Psoas muscle (tissue), 8 donors: ENCODE results near the gene CAMTA1. TPM values are rescaled to one million over a fixed set of nuclear protein-coding genes. Genes with fewer than 3 reads are reported as not detected.

Source experiments
- ATAC-seq, 4 donors: fragments of 200-7000 bp; cut with Tn5 transposase; one replicate each; pipeline ENCODE4 v1.9.1; 2020; ENCODE audit warnings: moderate library complexity in 3 of 4, mild to moderate bottlenecking in 2 of 4
- DNase-seq, 2 donors: peaks; one replicate each; pipeline ENCODE4 v3.0.0-alpha.2; 2020
- H3K27ac ChIP-seq: fragments of 200-600 bp; one replicate; pipeline ENCODE4 v1.8.0; 2022
- H3K27me3 ChIP-seq, 3 donors: fragments of 200-600 bp in 1 of 3; one replicate each; pipeline versions ENCODE4 v1.6.1 to v1.8.0; 2013 to 2022; ENCODE audit warnings: low read length in 2 of 3, mild to moderate bottlenecking in 2 of 3, moderate library complexity in 1 of 3; ENCODE audit not compliant: insufficient read depth in 3 of 3
- H3K36me3 ChIP-seq, 2 donors: fragments of 200-600 bp in 1 of 2; one replicate each; pipeline versions ENCODE4 v1.6.1 to v1.8.0; 2013 to 2022; ENCODE audit warnings: low read depth in 1 of 2, mild to moderate bottlenecking in 1 of 2, moderate library complexity in 1 of 2; ENCODE audit not compliant: insufficient read depth in 1 of 2
- H3K4me1 ChIP-seq: fragments of 200-600 bp; one replicate; pipeline ENCODE4 v1.8.0; 2022
- H3K4me3 ChIP-seq: fragments of 200-600 bp; one replicate; pipeline ENCODE4 v1.8.0; 2022; ENCODE audit warnings: mild to moderate bottlenecking
- H3K9me3 ChIP-seq: fragments of 200-600 bp; one replicate; pipeline ENCODE4 v1.8.0; 2022
- WGBS, 3 donors: extraction: QIAGEN DNeasy Blood & Tissue Kit; methylation state at CpG; one replicate each; pipeline versions ENCODE4 v1.1.6 to v1.1.7; 2013; 5-methylcytosine and 5-hydroxymethylcytosine counted together
- intact Hi-C, 2 donors: fragments of 100-400 bp; cut with DNase I; formaldehyde crosslinking; loops; one replicate each; pipeline versions ENCODE4 v1.11.0 to v1.14.2; 2022
- polyA plus RNA-seq, 3 donors: library from polyadenylated mRNA; stranded (reverse); fragments of 200-250 nt; gene quantifications; one replicate each; pipeline ENCODE4 v1.2.3, GENCODE V29; 2013
- total RNA-seq, 4 donors: library from RNA; stranded (reverse); fragmentation: NEBNext Ultra II Directional in 2 of 4; extraction: Animal tissue kit (Norgen Biotek cat#: 25700) in 2 of 4; gene quantifications; one replicate each; pipeline versions ENCODE4 v1.2.1 to v1.2.4, GENCODE V29; 2021 to 2023
- TF ChIP-seq, protein P1 (sequence below): fragments of 200-600 bp; IDR thresholded peaks from one replicate; pipeline ENCODE4 v1.8.0; 2022; ENCODE audit warnings: antibody characterized with exemption
- donor health status: healthy with polysubstance abuse.
- donor health status: DM: no; HTN: no; CAD: no; lungs with moderate emphysema.
- donor health status: Bipolar disorder and iron deficiency.
- donor health status: healthy.
- donor health status: DM: yes; HTN: yes; CAD: no.
- donor health status: DM: no; HTN: no; CAD: no.
- donor health status: DM: no; HTN: no; CAD: no.
- donor health status: DM: yes; HTN: yes; CAD: no.

The CAMTA1 gene
- total and polyA plus RNA-seq, 7 donors: 64.6 to 206 (median 76.5) TPM

DNA sequence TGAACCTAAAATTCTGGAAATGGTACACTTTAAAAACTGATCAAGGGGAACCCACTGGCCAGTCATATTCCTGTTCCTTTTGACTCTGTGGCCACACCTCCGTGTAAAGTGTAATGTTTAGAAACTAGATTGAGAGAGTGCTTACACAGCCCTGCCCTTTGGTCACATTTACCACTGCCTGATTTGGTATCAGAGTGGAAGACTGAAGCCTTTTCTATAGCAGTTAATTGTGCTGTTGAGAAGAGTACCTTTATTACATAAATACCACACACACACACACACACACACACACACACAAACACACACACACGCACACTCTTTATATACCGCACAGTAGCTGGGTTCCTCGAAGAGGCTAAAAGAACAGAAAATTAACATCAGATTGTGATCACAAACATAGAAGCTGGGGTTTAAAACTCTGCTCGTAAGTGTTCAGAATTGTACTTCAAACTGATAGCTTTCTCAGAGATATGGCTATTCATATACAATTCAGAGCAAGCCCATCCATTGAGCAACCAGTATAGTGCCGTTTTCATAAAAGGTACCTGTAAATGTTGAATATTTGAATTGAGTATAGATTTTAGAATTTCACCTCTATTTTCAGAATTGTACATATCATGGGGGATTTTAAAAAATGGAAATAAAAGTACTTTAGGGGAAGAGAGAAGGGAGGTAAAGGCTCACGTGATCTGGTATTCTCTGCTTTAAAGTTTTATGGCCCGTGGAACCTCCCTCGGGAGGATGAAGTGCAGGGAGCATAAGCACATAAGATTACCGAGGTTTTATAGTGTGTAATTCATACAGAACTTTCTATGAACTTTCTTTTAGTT is 37.5 kb downstream of the CAMTA1 start:
- peaks cover 69% of the 10 kb centered on the region for H3K4me1 ChIP-seq
- peak overlapping the region; percentile 54 for H3K27ac ChIP-seq
- intact Hi-C loops: no loop called here
- H3K27me3 ChIP-seq: no peaks in the 10 kb centered on the region
- DNase-seq (no peak), ATAC-seq (peak in 3 of 4 donors; percentile 48 to 75 (median 73))
- no peaks in the 10 kb centered on the region for H3K9me3 ChIP-seq
- TF ChIP-seq, protein P1, sequence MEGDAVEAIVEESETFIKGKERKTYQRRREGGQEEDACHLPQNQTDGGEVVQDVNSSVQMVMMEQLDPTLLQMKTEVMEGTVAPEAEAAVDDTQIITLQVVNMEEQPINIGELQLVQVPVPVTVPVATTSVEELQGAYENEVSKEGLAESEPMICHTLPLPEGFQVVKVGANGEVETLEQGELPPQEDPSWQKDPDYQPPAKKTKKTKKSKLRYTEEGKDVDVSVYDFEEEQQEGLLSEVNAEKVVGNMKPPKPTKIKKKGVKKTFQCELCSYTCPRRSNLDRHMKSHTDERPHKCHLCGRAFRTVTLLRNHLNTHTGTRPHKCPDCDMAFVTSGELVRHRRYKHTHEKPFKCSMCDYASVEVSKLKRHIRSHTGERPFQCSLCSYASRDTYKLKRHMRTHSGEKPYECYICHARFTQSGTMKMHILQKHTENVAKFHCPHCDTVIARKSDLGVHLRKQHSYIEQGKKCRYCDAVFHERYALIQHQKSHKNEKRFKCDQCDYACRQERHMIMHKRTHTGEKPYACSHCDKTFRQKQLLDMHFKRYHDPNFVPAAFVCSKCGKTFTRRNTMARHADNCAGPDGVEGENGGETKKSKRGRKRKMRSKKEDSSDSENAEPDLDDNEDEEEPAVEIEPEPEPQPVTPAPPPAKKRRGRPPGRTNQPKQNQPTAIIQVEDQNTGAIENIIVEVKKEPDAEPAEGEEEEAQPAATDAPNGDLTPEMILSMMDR: no peak
- no peaks in the 10 kb centered on the region for H3K36me3 ChIP-seq
- peak overlapping the region; percentile 3 for H3K4me3 ChIP-seq
- WGBS, 3 donors: 45 to 67% (median 55%) methylated on average over 10 of the region's 10 CpGs

DNA sequence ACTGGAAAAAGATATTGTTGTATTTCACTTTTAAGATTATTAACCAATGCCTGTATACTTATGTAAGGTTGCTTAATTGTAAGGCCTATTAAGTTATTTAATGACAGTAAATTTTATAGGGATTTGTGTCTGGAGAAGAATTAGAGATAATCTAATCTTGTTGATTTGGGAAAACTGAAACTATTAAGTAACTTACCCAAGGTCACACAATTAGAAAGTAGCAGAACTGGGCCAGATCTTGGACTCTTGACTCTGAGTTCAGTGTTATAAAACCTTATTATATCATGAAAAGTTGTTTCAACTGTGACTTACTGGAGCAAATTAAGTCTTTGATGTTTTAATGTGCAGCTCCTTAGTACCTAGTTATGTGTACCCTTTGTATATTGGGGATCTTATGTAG is 38.5 kb downstream of the CAMTA1 start:
- TF ChIP-seq, protein P1: no peak
- Histone ChIP-seq H3K27ac (no peak overlapping the region), H3K27me3 (no peaks in the 10 kb centered on the region), H3K4me1 (peaks cover 64% of the 10 kb centered on the region), H3K36me3 (no peaks in the 10 kb centered on the region), H3K9me3 (no peaks in the 10 kb centered on the region), H3K4me3 (no peak overlapping the region)
- intact Hi-C loops: no loop called here
- DNase-seq (no peak), ATAC-seq (no peak)

DNA sequence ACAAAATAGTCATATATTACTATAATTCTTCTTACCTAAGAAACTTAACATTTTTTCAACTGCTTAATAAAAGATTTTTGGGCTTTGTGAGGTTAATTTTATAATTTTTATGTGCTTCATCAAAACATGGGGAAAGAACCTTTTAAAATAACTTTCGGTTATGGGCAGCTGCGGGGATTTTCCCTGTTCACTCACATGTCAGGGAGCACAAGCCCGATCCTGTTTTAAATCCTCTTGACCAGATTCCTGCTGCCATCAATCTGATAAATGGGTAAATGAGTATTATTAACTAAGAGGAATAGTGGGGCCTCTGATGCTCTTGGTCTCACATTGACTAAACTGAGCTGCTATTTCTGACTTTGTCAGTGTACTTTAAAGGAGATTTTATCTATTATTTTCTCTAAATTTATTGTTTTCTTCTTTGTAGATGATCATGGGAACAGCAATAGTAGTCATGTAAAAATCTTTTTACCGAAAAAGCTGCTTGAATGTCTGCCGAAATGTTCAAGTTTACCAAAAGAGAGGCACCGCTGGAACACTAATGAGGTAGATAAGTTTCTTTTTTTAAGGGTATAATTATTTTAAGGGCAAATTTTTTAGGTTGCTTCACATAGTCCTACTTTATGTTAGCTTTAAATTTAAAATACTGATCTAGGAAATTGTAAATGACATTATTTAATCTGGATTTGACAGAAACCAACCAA is 39.6 kb downstream of the CAMTA1 start:
- H3K4me3 ChIP-seq: no peak overlapping the region
- H3K36me3 ChIP-seq: peaks cover 0 to 7% of the 10 kb centered on the region in 2 donors
- WGBS, 3 donors: 73 to 88% (median 73%) methylated on average over 6 of the region's 6 CpGs
- intact Hi-C loops: no loop called here
- H3K4me1 ChIP-seq: peaks cover 55% of the 10 kb centered on the region
- DNase-seq (no peak), ATAC-seq (no peak)
- H3K27me3 ChIP-seq: no peaks in the 10 kb centered on the region
- H3K27ac ChIP-seq: no peak overlapping the region
- TF ChIP-seq, protein P1: no peak
- no peaks in the 10 kb centered on the region for H3K9me3 ChIP-seq

DNA sequence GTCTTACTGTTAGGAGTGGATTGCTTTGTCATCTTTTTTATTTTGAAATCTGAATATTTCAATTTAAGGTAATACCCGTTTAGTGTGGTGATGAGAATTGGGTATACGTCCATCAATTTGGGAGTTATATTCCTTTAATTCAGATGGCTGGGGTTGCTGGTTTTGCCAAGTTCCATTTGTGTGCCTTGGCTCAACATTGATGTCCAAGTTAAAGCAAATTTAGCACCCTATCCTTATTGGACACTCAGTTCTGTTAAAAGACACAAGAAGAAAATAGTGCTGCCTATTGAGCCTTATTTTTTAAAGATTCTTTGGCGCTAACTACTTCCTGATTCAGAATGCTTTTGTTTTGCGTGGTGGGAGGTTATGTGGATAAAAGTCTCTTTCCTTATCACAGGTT is 40.6 kb downstream of the CAMTA1 start:
- Histone ChIP-seq H3K4me3 (no peak overlapping the region), H3K4me1 (peaks cover 45% of the 10 kb centered on the region), H3K9me3 (no peaks in the 10 kb centered on the region), H3K27me3 (no peaks in the 10 kb centered on the region), H3K36me3 (peaks cover 0 to 7% of the 10 kb centered on the region in 2 donors), H3K27ac (peak overlapping the region; percentile 34)
- DNase-seq: no peak
- intact Hi-C loops: no loop called here
- 62 to 81% (median 73%) methylated on average over 4 of the region's 4 CpGs for WGBS, 3 donors
- ATAC-seq: no peak
- TF ChIP-seq, protein P1: no peak
